Lower lobe of right lung (tissue), 2 donors: ENCODE measurements around the gene CCDC85C. TPM values are rescaled to one million over a fixed set of nuclear protein-coding genes. Genes with fewer than 3 reads are reported as not detected.

Source experiments
- ATAC-seq, 2 donors: fragments of 200-7000 bp; cut with Tn5 transposase; one replicate each; pipeline ENCODE4 v1.9.1; 2020 to 2022; ENCODE audit warnings: mild to moderate bottlenecking in 2 of 2, moderate library complexity in 2 of 2
- DNase-seq: peaks from one replicate; pipeline ENCODE4 v3.0.0-alpha.2; 2020
- H3K27ac ChIP-seq: fragments of 200-600 bp; one replicate; pipeline ENCODE4 v1.8.0; 2022
- H3K27me3 ChIP-seq: fragments of 200-600 bp; one replicate; pipeline ENCODE4 v1.8.0; 2022; ENCODE audit warnings: low read depth
- H3K36me3 ChIP-seq: fragments of 200-600 bp; one replicate; pipeline ENCODE4 v1.8.0; 2022; ENCODE audit warnings: mild to moderate bottlenecking
- H3K4me1 ChIP-seq: fragments of 200-600 bp; one replicate; pipeline ENCODE4 v1.8.0; 2022
- H3K4me3 ChIP-seq: fragments of 200-600 bp; one replicate; pipeline ENCODE4 v1.8.0; 2022; ENCODE audit warnings: mild to moderate bottlenecking
- H3K9me3 ChIP-seq: fragments of 200-600 bp; one replicate; pipeline ENCODE4 v1.8.0; 2022
- intact Hi-C: fragments of 100-400 bp; cut with DNase I; formaldehyde crosslinking; loops from one replicate; pipeline ENCODE4 v1.11.0; 2022
- total RNA-seq: library from RNA; stranded (reverse); fragmentation: NEBNext Ultra II Directional; extraction: Animal tissue kit (Norgen Biotek cat#: 25700); gene quantifications from one replicate; pipeline ENCODE4 v1.2.1, GENCODE V29; 2021
- TF ChIP-seq, protein P1 (sequence below): fragments of 200-600 bp; IDR thresholded peaks from one replicate; pipeline ENCODE4 v1.8.0; 2022; ENCODE audit warnings: antibody characterized with exemption, mild to moderate bottlenecking
- donor health status: DM: no; HTN: yes; CAD: no; lungs with severe emphysema.

The CCDC85C gene
- total RNA-seq, 1 donor from 2014 or later, result 15.3 TPM

DNA sequence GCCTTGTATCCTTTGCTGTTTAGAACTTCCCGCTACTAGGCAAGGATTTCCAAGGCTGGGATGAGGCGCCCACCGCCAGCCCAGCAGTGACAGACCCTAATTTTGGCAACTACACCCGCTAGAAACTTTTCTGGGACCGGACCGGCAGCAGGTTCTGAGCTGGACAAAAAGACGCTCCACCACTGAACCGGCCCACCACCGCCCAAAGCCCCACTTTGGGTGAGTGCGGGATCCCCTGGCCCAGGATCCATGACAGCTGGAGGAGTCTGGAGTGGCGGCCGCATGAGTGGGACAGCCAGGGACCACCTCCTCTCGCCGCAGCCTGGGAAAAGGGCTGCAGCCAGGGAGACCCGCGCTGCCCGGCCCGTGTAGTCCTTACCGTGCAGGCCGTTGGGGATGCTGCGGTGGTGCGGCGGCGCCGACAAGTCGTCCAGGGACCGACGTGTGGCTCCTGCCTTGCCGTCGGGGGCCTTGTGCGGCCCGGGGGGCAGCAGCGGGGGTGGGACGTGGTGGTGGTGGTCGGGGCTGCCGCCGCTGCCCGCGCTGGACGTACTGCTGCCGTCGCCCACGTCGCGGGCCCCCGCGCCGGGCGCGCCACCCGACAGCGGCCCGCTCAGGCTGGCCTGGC, 1.1 kb downstream of the CCDC85C start:
- peak overlapping the region; percentile 89 for H3K4me3 ChIP-seq
- intact Hi-C loops, result no loop called here
- peaks cover 6% of the 10 kb centered on the region for H3K27me3 ChIP-seq
- no peak for DNase-seq
- peak overlapping the region; percentile 78 for H3K27ac ChIP-seq
- TF ChIP-seq, protein P1, sequence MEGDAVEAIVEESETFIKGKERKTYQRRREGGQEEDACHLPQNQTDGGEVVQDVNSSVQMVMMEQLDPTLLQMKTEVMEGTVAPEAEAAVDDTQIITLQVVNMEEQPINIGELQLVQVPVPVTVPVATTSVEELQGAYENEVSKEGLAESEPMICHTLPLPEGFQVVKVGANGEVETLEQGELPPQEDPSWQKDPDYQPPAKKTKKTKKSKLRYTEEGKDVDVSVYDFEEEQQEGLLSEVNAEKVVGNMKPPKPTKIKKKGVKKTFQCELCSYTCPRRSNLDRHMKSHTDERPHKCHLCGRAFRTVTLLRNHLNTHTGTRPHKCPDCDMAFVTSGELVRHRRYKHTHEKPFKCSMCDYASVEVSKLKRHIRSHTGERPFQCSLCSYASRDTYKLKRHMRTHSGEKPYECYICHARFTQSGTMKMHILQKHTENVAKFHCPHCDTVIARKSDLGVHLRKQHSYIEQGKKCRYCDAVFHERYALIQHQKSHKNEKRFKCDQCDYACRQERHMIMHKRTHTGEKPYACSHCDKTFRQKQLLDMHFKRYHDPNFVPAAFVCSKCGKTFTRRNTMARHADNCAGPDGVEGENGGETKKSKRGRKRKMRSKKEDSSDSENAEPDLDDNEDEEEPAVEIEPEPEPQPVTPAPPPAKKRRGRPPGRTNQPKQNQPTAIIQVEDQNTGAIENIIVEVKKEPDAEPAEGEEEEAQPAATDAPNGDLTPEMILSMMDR, result no peak
- no peak for ATAC-seq
- peaks cover 61% of the 10 kb centered on the region for H3K4me1 ChIP-seq
- no peaks in the 10 kb centered on the region for H3K9me3 ChIP-seq
- H3K36me3 ChIP-seq, result no peaks in the 10 kb centered on the region

DNA sequence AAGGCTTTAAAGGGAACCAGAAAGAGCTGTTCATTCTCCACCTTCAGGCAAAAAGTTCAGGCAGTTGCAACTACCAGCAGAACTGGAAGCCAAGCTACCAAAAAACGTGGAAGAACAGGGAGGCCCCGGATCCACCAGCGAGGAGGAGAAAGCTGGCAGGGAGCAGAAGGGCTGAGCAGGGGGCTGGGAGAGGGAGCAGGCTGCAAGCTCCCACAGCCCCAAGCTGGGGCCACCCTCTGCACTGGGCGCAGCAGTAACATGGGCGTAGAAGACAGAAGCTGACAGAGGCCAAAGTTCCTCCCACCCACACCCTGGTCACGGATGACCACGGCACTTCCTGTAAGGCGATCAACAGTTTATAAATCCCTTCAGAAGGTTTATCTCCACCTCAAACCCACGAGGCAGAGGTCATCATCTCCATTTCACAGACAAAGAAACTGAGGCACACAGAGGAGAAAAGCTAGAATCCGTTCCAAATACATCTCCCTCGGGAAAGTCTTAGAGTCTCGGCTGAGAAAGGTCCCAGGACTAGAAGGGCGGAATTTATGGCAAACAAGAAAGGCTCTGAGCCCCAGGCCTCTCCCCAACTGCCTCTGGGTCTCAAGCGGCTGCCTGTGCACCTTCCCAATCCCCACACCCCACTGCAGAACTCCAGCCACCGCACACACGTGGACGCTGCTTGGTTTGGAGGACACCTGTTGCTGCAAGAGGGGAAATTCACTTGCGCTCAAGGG, 1.8 kb downstream of the CCDC85C start:
- Histone ChIP-seq H3K27ac (peak overlapping the region; percentile 78), H3K36me3 (no peaks in the 10 kb centered on the region), H3K9me3 (no peaks in the 10 kb centered on the region), H3K27me3 (peaks cover 6% of the 10 kb centered on the region), H3K4me1 (peaks cover 65% of the 10 kb centered on the region), H3K4me3 (peak overlapping the region; percentile 89)
- TF ChIP-seq, protein P1, result no peak
- intact Hi-C loops, result no loop called here
- DNase-seq (peak; percentile 69), ATAC-seq (peak in 1 of 2 donors; percentile 13)

DNA sequence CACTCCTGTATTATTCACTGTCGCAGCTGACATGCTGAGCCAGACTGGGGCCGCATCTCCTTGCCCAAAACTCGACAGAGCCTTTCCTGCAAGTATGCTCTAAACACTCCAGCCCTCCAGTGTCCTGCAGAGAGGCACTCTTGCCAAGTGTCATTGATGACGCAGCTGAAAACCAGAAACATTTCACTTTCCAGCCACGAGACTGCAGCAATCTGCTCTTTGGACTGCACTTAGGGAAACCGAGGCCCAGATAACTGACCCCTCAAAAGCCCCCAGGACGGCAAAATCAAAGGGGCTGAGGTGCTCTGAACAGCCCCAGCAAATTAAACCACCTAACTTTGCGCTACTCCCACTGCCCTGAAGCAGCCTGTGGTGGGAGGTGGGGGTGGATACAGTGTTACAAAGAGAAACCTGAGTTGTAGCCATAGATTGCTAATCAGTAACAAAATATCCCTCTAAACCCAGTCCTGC, 2.6 kb downstream of the CCDC85C start:
- intact Hi-C loops, result no loop called here
- H3K4me1 ChIP-seq, result peaks cover 72% of the 10 kb centered on the region
- H3K27ac ChIP-seq, result peak overlapping the region; percentile 78
- H3K9me3 ChIP-seq, result no peaks in the 10 kb centered on the region
- TF ChIP-seq, protein P1, result no peak
- H3K27me3 ChIP-seq, result peaks cover 6% of the 10 kb centered on the region
- peak overlapping the region; percentile 89 for H3K4me3 ChIP-seq
- ATAC-seq (peak in 1 of 2 donors; percentile 34), DNase-seq (no peak)
- H3K36me3 ChIP-seq, result no peaks in the 10 kb centered on the region

DNA sequence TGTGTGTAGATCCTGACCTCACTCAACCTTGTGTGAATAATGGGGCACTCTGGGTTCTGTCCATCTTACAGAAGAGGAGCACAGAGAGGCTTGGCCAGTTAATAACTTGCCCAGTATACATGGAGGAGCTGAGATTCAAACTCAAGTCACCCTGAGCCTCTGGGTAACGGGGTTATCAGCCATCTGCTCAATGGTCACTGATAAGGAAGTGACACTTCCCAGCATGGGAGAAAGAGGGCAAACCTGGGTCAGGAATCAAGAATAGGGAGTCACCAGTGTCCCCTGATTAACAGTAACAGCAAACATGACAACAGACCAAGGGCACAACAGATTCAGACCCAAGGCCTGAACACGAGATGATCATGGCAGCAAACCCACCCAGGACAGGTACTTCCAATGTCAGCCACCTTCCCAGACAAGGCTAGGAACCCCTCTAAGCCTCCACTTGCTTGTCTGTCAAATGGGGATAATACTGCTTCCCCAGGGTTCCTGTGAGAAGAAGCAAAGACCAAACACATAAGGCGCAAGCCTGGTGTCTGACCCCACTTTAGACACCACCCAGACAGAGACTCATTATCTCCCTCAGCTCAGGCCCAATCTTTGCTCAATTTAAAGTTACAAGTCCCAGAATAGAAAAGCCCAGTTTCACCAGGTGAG, 3.6 kb downstream of the CCDC85C start:
- Histone ChIP-seq H3K27me3 (peaks cover 6% of the 10 kb centered on the region), H3K9me3 (no peaks in the 10 kb centered on the region), H3K4me1 (peaks cover 72% of the 10 kb centered on the region), H3K27ac (peak overlapping the region; percentile 78), H3K4me3 (no peak overlapping the region), H3K36me3 (no peaks in the 10 kb centered on the region)
- TF ChIP-seq, protein P1, result no peak
- ATAC-seq, result no peak
- no peak for DNase-seq
- intact Hi-C loops, result no loop called here

DNA sequence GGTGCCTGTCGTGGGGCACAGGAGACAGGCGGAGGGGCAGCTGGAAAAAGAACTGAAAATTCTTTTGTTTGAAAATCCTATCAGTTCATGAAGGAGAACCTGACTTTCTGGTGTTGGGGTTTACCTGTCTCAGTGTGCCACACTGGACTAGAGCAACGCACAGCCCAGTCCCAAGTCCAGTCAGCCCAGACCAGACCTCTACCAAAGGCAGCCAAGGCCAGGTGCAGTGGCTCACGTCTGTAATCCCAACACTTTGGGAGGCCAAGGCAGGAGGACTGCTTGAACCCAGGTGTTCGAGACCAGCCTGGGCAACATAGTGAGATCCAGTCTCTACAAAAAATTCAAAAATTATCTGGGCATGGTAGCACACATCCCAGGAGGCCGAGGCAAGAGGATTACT, 4.6 kb downstream of the CCDC85C start:
- Histone ChIP-seq H3K4me3 (no peak overlapping the region), H3K27ac (no peak overlapping the region)

More for the DNA sequence above, 4.6 kb downstream of the CCDC85C start:
- ATAC-seq, result no peak
- TF ChIP-seq, protein P1, result no peak
- no peaks in the 10 kb centered on the region for H3K36me3 ChIP-seq
- H3K4me1 ChIP-seq, result peaks cover 80% of the 10 kb centered on the region
- no peaks in the 10 kb centered on the region for H3K27me3 ChIP-seq
- DNase-seq, result no peak
- intact Hi-C loops, result no loop called here
- H3K9me3 ChIP-seq, result no peaks in the 10 kb centered on the region
